Endothelial cell of hepatic sinusoid (primary cell): ENCODE results near the gene S100A2.

Experiments used
- in situ Hi-C: cut with HindIII; loops from 2 replicates; pipeline ENCODE4 v1.10.0; 2017; ENCODE audit warnings: low sequenced_read_pairs

Gene S100A2

DNA sequence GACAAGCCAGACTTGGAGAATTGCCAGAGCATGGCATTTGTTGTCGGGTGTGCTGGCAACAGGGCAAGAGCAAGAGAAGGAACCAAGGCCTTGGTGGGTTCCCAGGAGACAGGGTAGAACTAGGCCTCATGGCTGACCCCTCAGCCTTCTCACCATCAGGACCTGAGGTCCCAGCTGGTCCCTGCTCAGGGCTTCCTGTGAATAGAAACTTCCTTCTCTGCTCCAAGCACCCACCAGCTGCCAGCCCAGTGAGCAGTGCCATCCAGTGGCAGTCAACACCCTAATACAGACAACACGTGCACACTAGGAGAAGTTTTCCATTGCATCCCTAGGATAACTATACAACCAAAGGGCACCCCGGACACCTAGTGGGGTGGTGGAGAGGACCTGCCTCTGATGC, 52.6 kb downstream of the S100A2 start:
- in situ Hi-C loops, result no loop called here
